HEK293 (cell line): ENCODE results near the gene KRT17.
"Not testable (repeated sequence)": the region's sequence is repeated elsewhere in the genome, so short reads cannot be mapped to it uniquely, and the experiment has no call there.

ENCODE experiments used
- REPIN1 ChIP-seq: fragments of 450-650 bp; formaldehyde crosslinking; IDR thresholded peaks from 2 replicates; pipeline ENCODE4 v1.5.1; 2017; ENCODE audit warnings: missing biosample characterization, missing genetic modification characterization, low read depth
- TCF7L2 ChIP-seq: IDR thresholded peaks from 2 replicates; pipeline ENCODE4 v1.6.1; 2011; ENCODE audit warnings: low read depth, mild to moderate bottlenecking, inconsistent platforms, low read length, moderate library complexity, borderline replicate concordance
- WT1 ChIP-seq: fragments of 450-650 bp; formaldehyde crosslinking; IDR thresholded peaks from 2 replicates; pipeline ENCODE4 v1.5.1; 2016; ENCODE audit warnings: missing biosample characterization, missing genetic modification characterization
- ZNF366 ChIP-seq: fragments of 450-650 bp; formaldehyde crosslinking; conservative IDR thresholded peaks from 2 replicates; pipeline ENCODE4 v1.5.1; 2016; ENCODE audit warnings: missing biosample characterization, missing genetic modification characterization
- ZNF677 ChIP-seq: fragments of 450-650 bp; IDR thresholded peaks from 2 replicates; pipeline ENCODE4 v1.5.0; 2018; ENCODE audit warnings: missing biosample characterization, mild to moderate bottlenecking, missing genetic modification characterization, moderate library complexity
- TF ChIP-seq, protein P1 (sequence below): fragments of 450-650 bp; formaldehyde crosslinking; IDR thresholded peaks from 2 replicates; pipeline ENCODE4 v1.5.1; 2017; ENCODE audit warnings: missing biosample characterization, missing genetic modification characterization
- TF ChIP-seq, protein P2 (sequence below): fragments of 450-650 bp; formaldehyde crosslinking; IDR thresholded peaks from 2 replicates; pipeline ENCODE4 v1.5.1; 2016; ENCODE audit warnings: missing biosample characterization, missing genetic modification characterization, borderline replicate concordance
- TF ChIP-seq, protein P3 (sequence below): fragments of 450-650 bp; formaldehyde crosslinking; IDR thresholded peaks from 2 replicates; pipeline ENCODE4 v1.5.1; 2016; ENCODE audit warnings: missing biosample characterization, missing genetic modification characterization
- TF ChIP-seq, protein P4 (sequence below): fragments of 450-650 bp; formaldehyde crosslinking; IDR thresholded peaks from 2 replicates; pipeline ENCODE4 v1.5.1; 2016; ENCODE audit warnings: missing biosample characterization, missing genetic modification characterization
- TF ChIP-seq, protein P5 (sequence below): fragments of 450-650 bp; formaldehyde crosslinking; IDR thresholded peaks from 2 replicates; pipeline ENCODE4 v1.5.1; 2016; ENCODE audit warnings: missing biosample characterization, missing genetic modification characterization
- TF ChIP-seq, protein P6 (sequence below): fragments of 450-650 bp; formaldehyde crosslinking; IDR thresholded peaks from 2 replicates; pipeline ENCODE4 v1.5.1; 2016; ENCODE audit warnings: missing biosample characterization, missing genetic modification characterization

DNA sequence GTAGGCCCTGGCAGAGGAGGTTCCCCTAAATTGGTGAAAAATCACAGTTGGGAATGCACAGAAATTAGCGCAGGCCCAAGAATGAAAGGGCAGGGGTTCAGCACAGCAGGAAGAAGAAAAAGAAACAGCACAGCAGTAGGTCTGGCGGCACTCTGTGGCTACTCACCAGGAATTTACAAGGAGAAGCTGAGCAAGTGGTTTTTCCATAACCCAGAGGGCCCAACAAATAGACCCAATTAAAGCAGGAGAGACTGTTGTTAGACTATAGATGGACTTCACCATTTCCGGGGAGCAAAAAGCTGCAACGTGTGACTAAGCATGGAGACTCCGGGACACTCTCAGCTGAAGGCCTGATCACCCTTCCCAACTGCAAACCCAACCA lies 2.5 kb upstream of the KRT17 start:
- TF ChIP-seq, protein P1, sequence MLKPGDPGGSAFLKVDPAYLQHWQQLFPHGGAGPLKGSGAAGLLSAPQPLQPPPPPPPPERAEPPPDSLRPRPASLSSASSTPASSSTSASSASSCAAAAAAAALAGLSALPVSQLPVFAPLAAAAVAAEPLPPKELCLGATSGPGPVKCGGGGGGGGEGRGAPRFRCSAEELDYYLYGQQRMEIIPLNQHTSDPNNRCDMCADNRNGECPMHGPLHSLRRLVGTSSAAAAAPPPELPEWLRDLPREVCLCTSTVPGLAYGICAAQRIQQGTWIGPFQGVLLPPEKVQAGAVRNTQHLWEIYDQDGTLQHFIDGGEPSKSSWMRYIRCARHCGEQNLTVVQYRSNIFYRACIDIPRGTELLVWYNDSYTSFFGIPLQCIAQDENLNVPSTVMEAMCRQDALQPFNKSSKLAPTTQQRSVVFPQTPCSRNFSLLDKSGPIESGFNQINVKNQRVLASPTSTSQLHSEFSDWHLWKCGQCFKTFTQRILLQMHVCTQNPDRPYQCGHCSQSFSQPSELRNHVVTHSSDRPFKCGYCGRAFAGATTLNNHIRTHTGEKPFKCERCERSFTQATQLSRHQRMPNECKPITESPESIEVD (tag by site-specific recombination): not testable (repeated sequence)
- TF ChIP-seq REPIN1 (tag by site-specific recombination); WT1; ZNF366 (tag by site-specific recombination); TCF7L2; ZNF677: not testable (repeated sequence)
- TF ChIP-seq, protein P2, sequence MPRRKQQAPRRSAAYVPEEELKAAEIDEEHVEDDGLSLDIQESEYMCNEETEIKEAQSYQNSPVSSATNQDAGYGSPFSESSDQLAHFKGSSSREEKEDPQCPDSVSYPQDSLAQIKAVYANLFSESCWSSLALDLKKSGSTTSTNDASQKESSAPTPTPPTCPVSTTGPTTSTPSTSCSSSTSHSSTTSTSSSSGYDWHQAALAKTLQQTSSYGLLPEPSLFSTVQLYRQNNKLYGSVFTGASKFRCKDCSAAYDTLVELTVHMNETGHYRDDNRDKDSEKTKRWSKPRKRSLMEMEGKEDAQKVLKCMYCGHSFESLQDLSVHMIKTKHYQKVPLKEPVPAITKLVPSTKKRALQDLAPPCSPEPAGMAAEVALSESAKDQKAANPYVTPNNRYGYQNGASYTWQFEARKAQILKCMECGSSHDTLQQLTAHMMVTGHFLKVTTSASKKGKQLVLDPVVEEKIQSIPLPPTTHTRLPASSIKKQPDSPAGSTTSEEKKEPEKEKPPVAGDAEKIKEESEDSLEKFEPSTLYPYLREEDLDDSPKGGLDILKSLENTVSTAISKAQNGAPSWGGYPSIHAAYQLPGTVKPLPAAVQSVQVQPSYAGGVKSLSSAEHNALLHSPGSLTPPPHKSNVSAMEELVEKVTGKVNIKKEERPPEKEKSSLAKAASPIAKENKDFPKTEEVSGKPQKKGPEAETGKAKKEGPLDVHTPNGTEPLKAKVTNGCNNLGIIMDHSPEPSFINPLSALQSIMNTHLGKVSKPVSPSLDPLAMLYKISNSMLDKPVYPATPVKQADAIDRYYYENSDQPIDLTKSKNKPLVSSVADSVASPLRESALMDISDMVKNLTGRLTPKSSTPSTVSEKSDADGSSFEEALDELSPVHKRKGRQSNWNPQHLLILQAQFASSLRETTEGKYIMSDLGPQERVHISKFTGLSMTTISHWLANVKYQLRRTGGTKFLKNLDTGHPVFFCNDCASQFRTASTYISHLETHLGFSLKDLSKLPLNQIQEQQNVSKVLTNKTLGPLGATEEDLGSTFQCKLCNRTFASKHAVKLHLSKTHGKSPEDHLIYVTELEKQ: not testable (repeated sequence)
- TF ChIP-seq, protein P3, sequence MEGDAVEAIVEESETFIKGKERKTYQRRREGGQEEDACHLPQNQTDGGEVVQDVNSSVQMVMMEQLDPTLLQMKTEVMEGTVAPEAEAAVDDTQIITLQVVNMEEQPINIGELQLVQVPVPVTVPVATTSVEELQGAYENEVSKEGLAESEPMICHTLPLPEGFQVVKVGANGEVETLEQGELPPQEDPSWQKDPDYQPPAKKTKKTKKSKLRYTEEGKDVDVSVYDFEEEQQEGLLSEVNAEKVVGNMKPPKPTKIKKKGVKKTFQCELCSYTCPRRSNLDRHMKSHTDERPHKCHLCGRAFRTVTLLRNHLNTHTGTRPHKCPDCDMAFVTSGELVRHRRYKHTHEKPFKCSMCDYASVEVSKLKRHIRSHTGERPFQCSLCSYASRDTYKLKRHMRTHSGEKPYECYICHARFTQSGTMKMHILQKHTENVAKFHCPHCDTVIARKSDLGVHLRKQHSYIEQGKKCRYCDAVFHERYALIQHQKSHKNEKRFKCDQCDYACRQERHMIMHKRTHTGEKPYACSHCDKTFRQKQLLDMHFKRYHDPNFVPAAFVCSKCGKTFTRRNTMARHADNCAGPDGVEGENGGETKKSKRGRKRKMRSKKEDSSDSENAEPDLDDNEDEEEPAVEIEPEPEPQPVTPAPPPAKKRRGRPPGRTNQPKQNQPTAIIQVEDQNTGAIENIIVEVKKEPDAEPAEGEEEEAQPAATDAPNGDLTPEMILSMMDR (tag by site-specific recombination): not testable (repeated sequence)
- TF ChIP-seq, protein P4, sequence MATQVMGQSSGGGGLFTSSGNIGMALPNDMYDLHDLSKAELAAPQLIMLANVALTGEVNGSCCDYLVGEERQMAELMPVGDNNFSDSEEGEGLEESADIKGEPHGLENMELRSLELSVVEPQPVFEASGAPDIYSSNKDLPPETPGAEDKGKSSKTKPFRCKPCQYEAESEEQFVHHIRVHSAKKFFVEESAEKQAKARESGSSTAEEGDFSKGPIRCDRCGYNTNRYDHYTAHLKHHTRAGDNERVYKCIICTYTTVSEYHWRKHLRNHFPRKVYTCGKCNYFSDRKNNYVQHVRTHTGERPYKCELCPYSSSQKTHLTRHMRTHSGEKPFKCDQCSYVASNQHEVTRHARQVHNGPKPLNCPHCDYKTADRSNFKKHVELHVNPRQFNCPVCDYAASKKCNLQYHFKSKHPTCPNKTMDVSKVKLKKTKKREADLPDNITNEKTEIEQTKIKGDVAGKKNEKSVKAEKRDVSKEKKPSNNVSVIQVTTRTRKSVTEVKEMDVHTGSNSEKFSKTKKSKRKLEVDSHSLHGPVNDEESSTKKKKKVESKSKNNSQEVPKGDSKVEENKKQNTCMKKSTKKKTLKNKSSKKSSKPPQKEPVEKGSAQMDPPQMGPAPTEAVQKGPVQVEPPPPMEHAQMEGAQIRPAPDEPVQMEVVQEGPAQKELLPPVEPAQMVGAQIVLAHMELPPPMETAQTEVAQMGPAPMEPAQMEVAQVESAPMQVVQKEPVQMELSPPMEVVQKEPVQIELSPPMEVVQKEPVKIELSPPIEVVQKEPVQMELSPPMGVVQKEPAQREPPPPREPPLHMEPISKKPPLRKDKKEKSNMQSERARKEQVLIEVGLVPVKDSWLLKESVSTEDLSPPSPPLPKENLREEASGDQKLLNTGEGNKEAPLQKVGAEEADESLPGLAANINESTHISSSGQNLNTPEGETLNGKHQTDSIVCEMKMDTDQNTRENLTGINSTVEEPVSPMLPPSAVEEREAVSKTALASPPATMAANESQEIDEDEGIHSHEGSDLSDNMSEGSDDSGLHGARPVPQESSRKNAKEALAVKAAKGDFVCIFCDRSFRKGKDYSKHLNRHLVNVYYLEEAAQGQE (tag by site-specific recombination): not testable (repeated sequence)
- TF ChIP-seq, protein P5, sequence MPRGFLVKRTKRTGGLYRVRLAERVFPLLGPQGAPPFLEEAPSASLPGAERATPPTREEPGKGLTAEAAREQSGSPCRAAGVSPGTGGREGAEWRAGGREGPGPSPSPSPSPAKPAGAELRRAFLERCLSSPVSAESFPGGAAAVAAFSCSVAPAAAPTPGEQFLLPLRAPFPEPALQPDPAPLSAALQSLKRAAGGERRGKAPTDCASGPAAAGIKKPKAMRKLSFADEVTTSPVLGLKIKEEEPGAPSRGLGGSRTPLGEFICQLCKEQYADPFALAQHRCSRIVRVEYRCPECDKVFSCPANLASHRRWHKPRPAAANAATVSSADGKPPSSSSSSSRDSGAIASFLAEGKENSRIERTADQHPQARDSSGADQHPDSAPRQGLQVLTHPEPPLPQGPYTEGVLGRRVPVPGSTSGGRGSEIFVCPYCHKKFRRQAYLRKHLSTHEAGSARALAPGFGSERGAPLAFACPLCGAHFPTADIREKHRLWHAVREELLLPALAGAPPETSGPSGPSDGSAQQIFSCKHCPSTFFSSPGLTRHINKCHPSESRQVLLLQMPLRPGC (tag by site-specific recombination): not testable (repeated sequence)
- TF ChIP-seq, protein P6, sequence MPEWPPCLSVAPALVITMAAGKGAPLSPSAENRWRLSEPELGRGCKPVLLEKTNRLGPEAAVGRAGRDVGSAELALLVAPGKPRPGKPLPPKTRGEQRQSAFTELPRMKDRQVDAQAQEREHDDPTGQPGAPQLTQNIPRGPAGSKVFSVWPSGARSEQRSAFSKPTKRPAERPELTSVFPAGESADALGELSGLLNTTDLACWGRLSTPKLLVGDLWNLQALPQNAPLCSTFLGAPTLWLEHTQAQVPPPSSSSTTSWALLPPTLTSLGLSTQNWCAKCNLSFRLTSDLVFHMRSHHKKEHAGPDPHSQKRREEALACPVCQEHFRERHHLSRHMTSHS (tag by site-specific recombination): not testable (repeated sequence)
